Activated CD8-positive, alpha-beta T cell treated with anti-CD3 and anti-CD28 coated beads for 36 hours (primary cell): ENCODE measurements around the gene CHST11. TPM values are rescaled to one million over a fixed set of nuclear protein-coding genes. Genes with fewer than 3 reads are reported as not detected.

Experiments used
- ATAC-seq: fragments of 200-7000 bp; cut with Tn5 transposase; one replicate; pipeline ENCODE4 v1.10.0; 2021; ENCODE audit warnings: mild to moderate bottlenecking, moderate library complexity
- CTCF ChIA-PET: fragments of 350-600 bp; sonication (Branson Sonifier 250); formaldehyde crosslinking; loops from one replicate; lab custom pipeline; 2021; ENCODE audit warnings: antibody characterized with exemption; lab: Charles Lee
- POLR2A ChIA-PET: fragments of 350-600 bp; sonication (Branson Sonifier 250); formaldehyde crosslinking; loops from one replicate; lab custom pipeline; 2021; ENCODE audit warnings: antibody characterized with exemption; lab: Charles Lee
- DNase-seq: peaks from one replicate; pipeline ENCODE4 v3.0.0-alpha.2; 2020
- H3K27ac Mint-ChIP-seq: one replicate; pipeline ENCODE4 v1.8.0; 2021; ENCODE audit warnings: mild to moderate bottlenecking, mixed read lengths
- H3K27me3 Mint-ChIP-seq: one replicate; pipeline ENCODE4 v1.8.0; 2021; ENCODE audit warnings: mixed read lengths
- H3K36me3 Mint-ChIP-seq: one replicate; pipeline ENCODE4 v1.8.0; 2021; ENCODE audit warnings: low read depth, mixed read lengths
- H3K4me1 Mint-ChIP-seq: one replicate; pipeline ENCODE4 v1.8.0; 2021; ENCODE audit warnings: low read depth, mixed read lengths
- H3K4me3 Mint-ChIP-seq: one replicate; pipeline ENCODE4 v1.8.0; 2021; ENCODE audit warnings: mild to moderate bottlenecking, moderate library complexity, mixed read lengths
- H3K9me3 Mint-ChIP-seq: one replicate; pipeline ENCODE4 v1.8.0; 2021; ENCODE audit warnings: mixed read lengths
- intact Hi-C: fragments of 100-400 bp; cut with micrococcal nuclease; formaldehyde crosslinking; loops from one replicate; pipeline ENCODE4 v1.10.0; 2022
- total RNA-seq, 2 experiments: library from RNA; stranded (reverse); gene quantifications; one replicate each; pipeline ENCODE4 v1.2.3, GENCODE V29; 2021
- TF ChIP-seq, protein P1 (sequence below): fragments of 200-600 bp; IDR thresholded peaks from one replicate; pipeline ENCODE4 v1.8.0; 2022; ENCODE audit warnings: antibody characterized with exemption, mild to moderate bottlenecking

Gene CHST11
- total RNA-seq, 2 experiments from 2014 or later, result 30.9 to 33.9 TPM

DNA sequence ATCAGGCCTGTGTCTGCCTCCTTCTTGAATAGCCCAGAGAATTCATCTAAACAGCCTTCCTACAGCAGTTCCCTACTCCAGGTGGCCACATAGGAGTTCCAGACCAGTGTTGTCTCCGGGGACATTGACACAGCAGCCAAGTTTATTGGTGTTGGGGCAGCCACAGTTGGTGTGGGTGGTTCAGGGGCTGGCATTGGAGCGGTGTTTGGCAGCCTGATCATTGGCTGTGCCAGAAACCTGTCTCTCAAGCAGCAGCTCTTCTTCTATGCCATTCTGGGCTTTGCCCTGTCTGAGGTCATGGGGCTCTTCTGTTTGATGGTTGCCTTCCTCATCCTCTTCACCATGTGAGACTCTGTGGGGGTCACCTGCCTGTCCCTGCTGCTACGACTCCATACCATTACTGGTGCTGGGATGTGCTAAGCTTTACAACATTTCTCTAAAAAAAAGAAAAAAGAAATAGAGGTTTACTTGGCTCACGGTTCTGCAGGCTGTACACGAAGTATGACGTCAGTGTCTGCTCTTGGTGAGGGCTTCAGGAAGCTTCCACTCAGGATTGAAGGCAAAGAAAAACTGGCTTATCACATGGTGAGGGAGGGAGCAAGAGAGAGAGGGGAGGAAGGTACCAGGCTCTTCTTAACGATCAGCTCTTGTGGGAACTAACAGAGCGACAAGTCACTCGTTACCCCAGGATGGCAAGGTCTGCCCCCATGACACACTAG is 57.5 kb downstream of the CHST11 start:
- H3K27ac Mint-ChIP-seq, result no peak overlapping the region
- H3K4me3 Mint-ChIP-seq, result no peak overlapping the region
- H3K36me3 Mint-ChIP-seq, result no peaks in the 10 kb centered on the region
- no peaks in the 10 kb centered on the region for H3K9me3 Mint-ChIP-seq
- intact Hi-C loops, result no loop called here
- ATAC-seq (no peak), DNase-seq (no peak)
- TF ChIP-seq, protein P1, sequence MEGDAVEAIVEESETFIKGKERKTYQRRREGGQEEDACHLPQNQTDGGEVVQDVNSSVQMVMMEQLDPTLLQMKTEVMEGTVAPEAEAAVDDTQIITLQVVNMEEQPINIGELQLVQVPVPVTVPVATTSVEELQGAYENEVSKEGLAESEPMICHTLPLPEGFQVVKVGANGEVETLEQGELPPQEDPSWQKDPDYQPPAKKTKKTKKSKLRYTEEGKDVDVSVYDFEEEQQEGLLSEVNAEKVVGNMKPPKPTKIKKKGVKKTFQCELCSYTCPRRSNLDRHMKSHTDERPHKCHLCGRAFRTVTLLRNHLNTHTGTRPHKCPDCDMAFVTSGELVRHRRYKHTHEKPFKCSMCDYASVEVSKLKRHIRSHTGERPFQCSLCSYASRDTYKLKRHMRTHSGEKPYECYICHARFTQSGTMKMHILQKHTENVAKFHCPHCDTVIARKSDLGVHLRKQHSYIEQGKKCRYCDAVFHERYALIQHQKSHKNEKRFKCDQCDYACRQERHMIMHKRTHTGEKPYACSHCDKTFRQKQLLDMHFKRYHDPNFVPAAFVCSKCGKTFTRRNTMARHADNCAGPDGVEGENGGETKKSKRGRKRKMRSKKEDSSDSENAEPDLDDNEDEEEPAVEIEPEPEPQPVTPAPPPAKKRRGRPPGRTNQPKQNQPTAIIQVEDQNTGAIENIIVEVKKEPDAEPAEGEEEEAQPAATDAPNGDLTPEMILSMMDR, result no peak
- CTCF ChIA-PET, result interaction anchor here (1.0 kb wide), 1 partner anchor 133 kb away, joined by 4 read pairs; no protein-coding TSS in a partner anchor
- H3K27me3 Mint-ChIP-seq, result no peaks in the 10 kb centered on the region
- H3K4me1 Mint-ChIP-seq, result peaks cover 43% of the 10 kb centered on the region
- POLR2A ChIA-PET, result interaction anchor here (0.6 kb wide), 1 partner anchor 131 kb away, joined by 4 read pairs; no protein-coding TSS in a partner anchor

DNA sequence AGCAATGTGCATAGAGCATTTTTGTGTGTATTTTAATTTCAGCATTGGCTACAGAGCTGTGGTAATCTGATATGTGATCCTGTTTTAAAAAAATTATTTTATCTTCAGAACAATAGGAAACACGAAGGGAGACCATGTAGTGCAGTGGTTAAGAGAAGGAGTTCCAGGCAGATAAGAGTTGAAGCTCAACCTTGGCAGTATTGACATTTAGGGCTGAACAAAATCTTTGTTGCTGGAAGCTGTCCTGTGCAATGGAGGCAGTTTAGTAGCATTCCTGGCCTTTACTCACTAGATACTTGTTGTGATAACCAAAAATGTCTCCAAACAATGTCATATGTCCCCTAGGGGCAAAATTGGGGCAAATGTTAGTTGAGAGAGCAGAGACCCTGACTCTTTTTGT is 59.2 kb downstream of the CHST11 start:
- DNase-seq, result no peak
- Mint-ChIP-seq H3K9me3 (no peaks in the 10 kb centered on the region), H3K4me1 (peaks cover 45% of the 10 kb centered on the region), H3K27ac (no peak overlapping the region), H3K36me3 (no peaks in the 10 kb centered on the region), H3K27me3 (no peaks in the 10 kb centered on the region), H3K4me3 (no peak overlapping the region)
- ChIA-PET CTCF (interaction anchor here (0.7 to 1.0 kb wide), 2 partner anchors 69 to 134 kb away, joined by 3 to 4 read pairs; no protein-coding TSS in a partner anchor), POLR2A (interaction anchor here (1.1 kb wide), 1 partner anchor 13 kb away, joined by 3 read pairs; no protein-coding TSS in a partner anchor)
- intact Hi-C loops, result no loop called here
- ATAC-seq, result no peak
- TF ChIP-seq, protein P1, result no peak

GRCh38 chr12:104516821-104517220 is 60.1 kb downstream of the CHST11 start:
- ChIA-PET CTCF (interaction anchor here (0.8 to 1.0 kb wide), 2 partner anchors 28 to 68 kb away, joined by 3 read pairs; no protein-coding TSS in a partner anchor), POLR2A (interaction anchor here (0.9 kb wide), 1 partner anchor 23 kb away, joined by 3 read pairs; no protein-coding TSS in a partner anchor)
- peaks cover 40% of the 10 kb centered on the region for H3K4me1 Mint-ChIP-seq
- ATAC-seq (no peak), DNase-seq (no peak)
- H3K36me3 Mint-ChIP-seq, result no peaks in the 10 kb centered on the region
- H3K27me3 Mint-ChIP-seq, result no peaks in the 10 kb centered on the region
- no peak overlapping the region for H3K4me3 Mint-ChIP-seq
- intact Hi-C loops, result no loop called here
- H3K27ac Mint-ChIP-seq, result no peak overlapping the region
- TF ChIP-seq, protein P1, result no peak
- no peaks in the 10 kb centered on the region for H3K9me3 Mint-ChIP-seq

DNA sequence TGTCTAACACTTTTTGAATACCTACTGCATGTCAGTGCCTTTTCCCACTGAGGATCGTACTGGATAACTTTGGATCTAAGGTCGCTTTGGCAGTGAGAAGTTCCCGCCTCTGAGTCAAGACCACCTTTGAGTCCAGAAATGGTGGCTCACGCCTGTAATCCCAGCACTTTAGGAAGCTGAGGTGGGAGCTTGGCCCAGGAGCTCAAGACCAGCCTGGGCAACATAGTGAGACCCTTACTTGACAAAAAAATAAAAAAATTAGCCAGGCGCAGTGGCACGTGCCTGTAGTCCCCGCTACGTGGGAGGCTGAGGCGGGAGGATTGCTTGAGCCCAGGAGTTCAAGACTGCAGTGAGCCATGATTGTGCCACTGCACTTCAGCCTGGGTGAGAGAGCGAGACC is 61.1 kb downstream of the CHST11 start:
- H3K27me3 Mint-ChIP-seq, result no peaks in the 10 kb centered on the region
- TF ChIP-seq, protein P1, result no peak
- ATAC-seq, result no peak
- H3K9me3 Mint-ChIP-seq, result no peaks in the 10 kb centered on the region
- no peak overlapping the region for H3K27ac Mint-ChIP-seq
- DNase-seq, result no peak
- no peaks in the 10 kb centered on the region for H3K36me3 Mint-ChIP-seq
- no peak overlapping the region for H3K4me3 Mint-ChIP-seq
- POLR2A ChIA-PET, result interaction anchor here (0.9 kb wide), 1 partner anchor 24 kb away, joined by 3 read pairs; no protein-coding TSS in a partner anchor
- CTCF ChIA-PET, result interaction anchor here (1.0 kb wide), 1 partner anchor 51 kb away, joined by 3 read pairs; no protein-coding TSS in a partner anchor
- peaks cover 46% of the 10 kb centered on the region for H3K4me1 Mint-ChIP-seq
- intact Hi-C loops, result no loop called here
